Activated CD8-positive, alpha-beta memory T cell treated with anti-CD3 and anti-CD28 coated beads, Interleukin-2, amount 50 U/mL, for 24 hours (primary cell): Measurements from ENCODE around the gene CFAP61.

Experiments
- DNase-seq: peaks from one replicate; pipeline ENCODE4 v3.0.0-alpha.2; 2020; ENCODE audit errors: extremely low read depth

Gene CFAP61

DNA sequence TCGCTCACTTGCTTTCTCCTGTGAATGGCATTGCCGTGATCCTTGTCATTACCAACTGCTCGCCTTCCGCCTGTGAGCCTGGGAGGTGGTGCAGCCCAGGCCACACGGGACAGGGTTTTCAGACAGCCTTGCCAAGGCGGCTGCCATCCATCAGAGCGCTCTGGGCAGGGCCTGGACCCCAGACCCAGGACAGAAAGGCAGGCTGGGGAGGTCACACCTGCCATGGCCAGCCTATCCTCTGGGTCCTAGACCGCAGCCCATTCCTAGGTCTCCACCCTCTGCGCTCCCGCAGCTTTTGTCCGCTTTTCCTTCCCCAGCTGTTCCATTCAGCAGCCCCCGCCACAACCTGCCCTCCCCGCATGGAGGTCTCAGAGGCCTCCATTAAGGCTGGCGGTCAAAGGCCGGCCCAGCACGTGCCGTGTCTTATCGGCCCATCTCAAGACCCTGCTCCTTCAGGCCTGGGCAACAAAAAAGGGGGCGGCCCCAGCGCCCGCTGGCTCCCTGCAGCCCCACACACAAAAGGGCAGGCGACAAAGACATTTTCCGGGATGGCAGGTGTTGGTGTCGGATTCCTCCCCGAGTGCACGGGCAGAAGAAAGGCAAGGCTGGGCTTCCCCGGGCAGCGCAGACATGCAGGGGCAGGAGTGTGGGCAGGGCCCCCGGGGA, 343.7 kb downstream of the CFAP61 start:
- DNase-seq = no peak

DNA sequence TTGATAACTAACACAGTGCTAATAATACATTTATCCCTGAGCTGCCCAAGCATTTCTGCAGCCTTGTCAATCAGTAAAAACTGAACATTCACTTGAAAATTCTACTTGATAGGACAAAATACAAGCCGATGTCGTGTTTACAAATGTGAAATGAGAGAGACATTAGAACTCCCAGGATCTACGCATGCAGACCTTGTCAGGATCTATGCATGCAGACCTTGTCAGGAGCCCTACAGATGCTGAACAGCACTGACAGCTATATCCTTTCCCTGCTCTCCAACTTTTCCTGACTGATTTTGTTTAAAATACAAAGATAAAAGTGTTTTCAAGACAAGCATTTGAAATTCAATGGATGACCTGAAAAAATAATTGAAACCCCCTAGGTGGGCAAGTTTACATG, 344.5 kb downstream of the CFAP61 start:
- DNase-seq = no peak

DNA sequence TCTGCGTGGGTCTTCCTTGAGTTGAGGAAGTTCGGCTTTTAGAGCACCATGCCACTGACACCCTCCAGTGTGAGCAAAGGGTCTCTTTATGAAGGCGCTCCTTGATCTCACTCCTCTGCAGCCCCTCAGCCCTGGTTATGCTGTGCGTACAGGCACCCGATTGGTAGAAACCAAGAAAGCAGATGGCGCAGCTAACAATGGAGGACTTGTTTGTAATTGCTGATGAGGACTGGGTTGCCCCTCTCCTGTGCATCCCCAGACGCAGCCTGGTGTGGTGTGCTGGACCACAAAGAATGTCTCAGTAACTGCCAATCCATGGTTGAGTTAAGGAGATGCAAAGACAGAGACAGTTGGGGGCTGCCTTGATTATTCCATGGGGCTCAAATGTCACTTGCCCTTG, 345.8 kb downstream of the CFAP61 start:
- no peak for DNase-seq

DNA sequence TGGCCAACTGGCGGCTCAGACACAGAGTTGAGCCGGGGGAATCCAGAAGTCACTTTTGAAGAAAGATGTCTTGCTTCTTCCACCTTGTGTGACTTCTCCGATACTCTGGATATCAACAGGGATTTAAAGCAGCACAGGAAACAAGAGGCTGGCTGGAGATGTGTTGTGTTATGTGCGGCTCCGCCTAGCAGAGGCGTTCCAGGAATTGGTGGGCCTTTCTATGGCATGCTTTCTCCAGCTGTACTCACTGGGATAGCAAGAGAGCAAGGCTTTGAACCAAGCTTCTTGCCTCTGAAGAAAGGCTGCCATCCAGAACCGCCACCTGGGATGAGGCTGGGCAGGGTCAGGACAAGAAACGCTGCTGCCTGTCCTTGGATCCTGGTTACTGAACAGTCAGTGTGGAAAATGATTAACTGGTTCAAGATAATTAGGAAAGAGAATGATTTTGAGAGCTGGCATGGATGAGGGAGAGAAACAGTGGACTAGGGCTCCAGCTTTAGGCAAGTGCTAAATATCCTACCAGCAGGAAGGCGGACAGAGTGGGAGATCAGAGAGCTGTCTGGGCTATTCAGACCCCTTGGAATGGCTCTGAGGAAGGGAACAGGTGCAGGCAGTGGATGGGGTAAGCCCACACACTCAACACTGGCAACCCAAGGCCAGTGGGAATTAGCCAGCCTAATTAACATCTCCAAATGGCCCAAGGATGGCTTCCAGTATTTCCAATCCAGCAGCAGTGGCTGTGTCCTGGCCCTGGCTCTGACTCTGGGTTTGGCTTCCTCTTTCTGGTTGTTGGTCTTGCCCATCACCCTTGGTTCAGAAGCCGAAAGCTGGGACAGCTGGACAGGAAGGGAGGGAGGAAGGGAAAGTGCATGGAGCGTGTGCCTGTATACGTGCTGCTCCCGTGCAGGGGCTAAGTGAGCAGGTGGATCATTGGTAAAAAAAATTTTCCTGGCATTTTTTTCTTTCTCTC, 347.5 kb downstream of the CFAP61 start:
- DNase-seq = no peak

DNA sequence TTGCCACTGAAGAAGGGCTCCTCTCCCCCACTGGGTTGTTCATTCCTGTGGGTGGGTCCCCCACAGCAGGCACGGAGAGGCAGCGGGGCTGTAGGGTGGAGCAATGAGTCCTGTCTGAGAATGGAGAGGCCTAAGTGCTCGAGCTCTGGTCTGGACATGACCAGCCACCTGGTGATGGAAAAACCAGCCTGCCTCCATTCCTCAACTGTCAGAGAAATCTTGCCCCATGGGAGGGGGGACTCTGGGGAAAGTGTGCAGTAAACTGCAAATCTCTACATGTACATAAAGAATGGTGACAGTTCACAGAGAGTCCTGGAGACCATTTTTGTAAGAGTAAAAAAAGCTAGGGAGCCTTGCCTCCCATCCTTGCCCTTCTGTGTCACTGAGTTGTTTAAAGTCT, 349.7 kb downstream of the CFAP61 start:
- DNase-seq = no peak

DNA sequence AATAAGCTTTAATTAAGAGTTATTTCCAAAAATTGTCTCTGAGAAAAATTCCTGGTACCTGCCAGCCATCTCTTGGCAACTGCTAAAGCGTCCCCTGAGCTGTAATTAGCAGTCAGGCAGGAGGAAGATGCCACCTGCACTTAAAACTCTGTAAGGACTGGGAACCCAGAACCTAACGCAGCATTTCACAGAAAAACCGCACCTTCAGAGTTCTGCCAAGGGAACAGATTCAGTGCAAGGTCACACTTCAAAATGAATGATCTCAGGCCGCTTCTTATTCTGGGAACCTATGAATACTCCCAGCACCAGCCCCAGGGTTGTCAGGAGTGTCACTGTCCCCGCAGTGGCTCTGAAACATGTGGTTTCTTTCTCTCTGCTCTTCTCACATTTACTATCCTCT, 352.3 kb downstream of the CFAP61 start:
- DNase-seq = no peak

DNA sequence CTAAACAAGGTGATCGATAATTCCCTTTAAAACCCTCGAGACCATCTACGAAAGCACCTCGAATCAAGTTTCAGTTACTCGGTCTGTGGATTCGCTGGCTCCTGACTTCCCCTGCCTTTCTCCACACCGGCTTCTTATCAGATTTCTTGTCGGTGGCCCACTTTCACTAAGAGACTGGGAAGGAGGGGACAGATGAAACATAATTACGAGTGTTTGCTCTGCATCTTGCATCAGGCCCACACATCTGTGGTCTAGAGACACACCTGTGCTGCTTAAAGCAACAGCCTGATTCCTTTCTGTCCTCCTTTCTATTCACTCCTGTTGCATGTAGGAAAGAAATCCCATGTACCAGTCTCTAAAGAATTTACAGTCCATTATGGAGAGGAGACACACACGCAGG, 353.3 kb downstream of the CFAP61 start:
- DNase-seq = no peak

DNA sequence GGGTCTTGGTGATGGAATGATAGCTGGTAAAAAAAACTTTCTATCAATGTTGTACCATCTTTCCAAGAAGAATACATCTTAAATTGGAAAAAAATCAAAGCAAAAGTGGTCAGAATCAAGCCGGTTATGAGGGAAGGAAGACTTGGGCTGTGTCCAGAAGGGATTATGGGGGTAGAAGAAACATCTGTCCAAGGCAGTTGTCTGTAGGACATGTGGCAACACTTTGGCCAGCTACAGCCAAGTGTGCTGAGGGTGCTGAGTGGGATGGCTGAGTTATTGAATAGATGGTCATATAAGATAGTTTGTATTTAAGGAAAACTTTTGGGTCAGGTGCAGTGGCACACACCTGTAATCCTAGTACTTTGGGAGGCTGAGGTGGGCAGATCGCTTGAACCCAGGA, 354.0 kb downstream of the CFAP61 start:
- no peak for DNase-seq

DNA sequence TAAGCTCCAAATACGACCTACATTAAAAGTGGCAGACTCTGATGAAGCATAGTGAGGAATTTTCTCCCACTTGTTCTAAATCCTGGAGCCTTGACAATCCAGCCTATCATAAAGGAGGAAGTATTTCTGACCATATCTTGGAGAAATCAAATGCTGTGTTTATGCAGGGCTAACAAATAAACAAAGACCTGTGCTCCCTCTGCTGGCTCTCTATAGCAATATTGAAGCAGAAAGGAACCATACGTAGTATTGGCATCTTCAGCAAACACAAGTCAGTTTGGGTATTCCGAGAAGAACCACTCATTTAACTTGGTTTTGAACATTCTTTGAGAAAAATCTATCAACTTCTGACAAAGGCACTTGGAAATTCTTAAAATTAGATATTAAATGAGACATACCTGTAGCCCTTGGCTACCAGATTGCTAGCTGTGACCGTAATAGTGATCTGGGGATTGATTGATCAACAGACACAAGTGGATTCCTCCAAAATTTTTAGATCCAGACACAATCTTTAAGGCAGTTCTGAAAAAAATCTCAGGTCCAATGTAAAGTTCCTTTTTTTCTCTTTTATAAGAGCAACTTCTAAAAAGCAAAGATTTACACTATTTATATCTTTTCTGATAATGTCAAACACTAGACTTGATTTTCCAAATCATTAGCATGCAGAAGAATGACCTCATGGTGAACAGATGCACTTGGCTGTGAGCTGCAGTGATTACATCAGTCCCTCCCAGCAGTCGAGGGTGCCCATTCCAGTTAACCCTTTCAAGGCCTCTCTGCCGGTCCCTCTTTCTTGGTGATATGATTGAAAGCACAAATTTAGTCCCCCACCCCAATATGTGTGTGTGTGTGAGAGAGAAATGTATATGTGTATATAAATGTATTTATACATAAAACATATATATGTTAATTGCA, 355.8 kb downstream of the CFAP61 start:
- DNase-seq = no peak

DNA sequence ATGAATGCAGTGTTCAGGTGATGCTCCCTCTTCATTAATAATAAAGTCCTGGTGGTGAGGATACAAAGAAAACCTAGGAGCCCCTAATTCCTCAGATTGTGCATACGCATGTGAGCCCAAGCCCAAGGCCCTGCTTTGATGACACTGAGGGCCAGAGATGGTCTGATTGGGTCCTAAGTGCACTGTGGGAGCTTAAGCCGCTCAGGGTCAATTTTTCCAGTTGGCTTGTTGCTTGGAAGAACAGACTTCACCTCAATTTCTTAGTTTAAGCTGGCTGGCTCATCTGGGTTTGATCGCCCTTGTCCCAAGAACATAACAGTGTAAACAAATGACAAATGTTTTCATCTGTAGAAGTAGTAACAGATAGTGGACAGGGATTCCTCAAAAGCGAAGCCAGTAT, 357.0 kb downstream of the CFAP61 start:
- DNase-seq = no peak
